ENCODE results near the gene TUBA8.
"Not testable (repeated sequence)": the region's sequence is repeated elsewhere in the genome, so short reads cannot be mapped to it uniquely, and the experiment has no call there.

The TUBA8 gene

GRCh38 chr22:18110194-18110953 lies at the start of gene TUBA8:
TUBA8 (plus strand) TSS chr22:18110809; CDS start chr22:18110866, 57 bp downstream.
- Mint-ChIP-seq H3K9me3 (peaks cover 11 to 20% of the 10 kb centered on the region in 2 donors), H3K27ac (peak within 1 kb of the TSS in 1 of 2 donors; percentile 79), H3K4me3 (peak within 1 kb of the TSS; percentile 73 to 82), H3K27me3 (peaks cover 81% of the 10 kb centered on the region), H3K4me1 (peaks cover 54% of the 10 kb centered on the region)
- ATAC-seq: peak; percentile 73
- peak; percentile 27 to 29 for DNase-seq

GRCh38 chr22:18062421-18062820 lies 48.2 kb upstream of the TUBA8 start:
- Mint-ChIP-seq H3K27ac (no peak overlapping the region), H3K4me1 (no peaks in the 10 kb centered on the region), H3K4me3 (no peak overlapping the region), H3K27me3 (peaks cover 30% of the 10 kb centered on the region), H3K9me3 (no peaks in the 10 kb centered on the region)
- DNase-seq (no peak), ATAC-seq (no peak)

- Mint-ChIP-seq H3K27ac (no peak overlapping the region), H3K27me3 (peaks cover 38% of the 10 kb centered on the region), H3K9me3 (no peaks in the 10 kb centered on the region), H3K4me1 (no peaks in the 10 kb centered on the region), H3K4me3 (no peak overlapping the region)
- DNase-seq (no peak), ATAC-seq (no peak)
Measured at GRCh38 chr22:18063306-18063705, 47.3 kb upstream of the TUBA8 start.

- peaks cover 38% of the 10 kb centered on the region for H3K27me3 Mint-ChIP-seq
- not testable (repeated sequence) for H3K4me1 Mint-ChIP-seq, H3K27ac Mint-ChIP-seq, ATAC-seq, H3K9me3 Mint-ChIP-seq, H3K4me3 Mint-ChIP-seq, DNase-seq
Measured at GRCh38 chr22:18063715-18064114, 46.9 kb upstream of the TUBA8 start.

- Mint-ChIP-seq H3K27ac (no peak overlapping the region), H3K27me3 (peaks cover 38% of the 10 kb centered on the region), H3K4me3 (no peak overlapping the region), H3K9me3 (no peaks in the 10 kb centered on the region), H3K4me1 (no peaks in the 10 kb centered on the region)
- DNase-seq (no peak), ATAC-seq (no peak)
Measured at GRCh38 chr22:18064636-18065035, 46.0 kb upstream of the TUBA8 start.

- H3K9me3 Mint-ChIP-seq: no peaks in the 10 kb centered on the region
- peaks cover 38% of the 10 kb centered on the region for H3K27me3 Mint-ChIP-seq
- ATAC-seq (no peak), DNase-seq (no peak)
- no peak overlapping the region for H3K27ac Mint-ChIP-seq
- H3K4me1 Mint-ChIP-seq: no peaks in the 10 kb centered on the region
- no peak overlapping the region for H3K4me3 Mint-ChIP-seq
Measured at GRCh38 chr22:18065256-18065655, 45.4 kb upstream of the TUBA8 start.

GRCh38 chr22:18066181-18066859 lies 44.3 kb upstream of the TUBA8 start:
- Mint-ChIP-seq H3K4me1 (no peaks in the 10 kb centered on the region), H3K9me3 (no peaks in the 10 kb centered on the region), H3K4me3 (no peak overlapping the region), H3K27ac (no peak overlapping the region), H3K27me3 (peaks cover 38% of the 10 kb centered on the region)
- ATAC-seq (no peak), DNase-seq (no peak)

- Mint-ChIP-seq H3K9me3 (no peaks in the 10 kb centered on the region), H3K27me3 (peaks cover 38% of the 10 kb centered on the region), H3K27ac (peak overlapping the region in 1 of 2 donors; percentile 22)
Measured at GRCh38 chr22:18067121-18067520, 43.5 kb upstream of the TUBA8 start.

GRCh38 chr22:18067548-18068341 lies 42.9 kb upstream of the TUBA8 start:
- DNase-seq: no peak
- Mint-ChIP-seq H3K27ac (peak overlapping the region in 1 of 2 donors; percentile 42), H3K9me3 (no peaks in the 10 kb centered on the region), H3K4me3 (no peak overlapping the region), H3K4me1 (no peaks in the 10 kb centered on the region), H3K27me3 (peaks cover 38% of the 10 kb centered on the region)
- no peak for ATAC-seq

More at GRCh38 chr22:18067121-18067520, 43.5 kb upstream of the TUBA8 start:
- Mint-ChIP-seq H3K4me3 (no peak overlapping the region), H3K4me1 (no peaks in the 10 kb centered on the region)
- ATAC-seq (no peak), DNase-seq (no peak)

GRCh38 chr22:18068381-18068988 lies 42.1 kb upstream of the TUBA8 start:
- Mint-ChIP-seq H3K9me3 (no peaks in the 10 kb centered on the region), H3K4me3 (no peak overlapping the region), H3K4me1 (no peaks in the 10 kb centered on the region), H3K27me3 (peaks cover 38% of the 10 kb centered on the region), H3K27ac (peak overlapping the region in 1 of 2 donors; percentile 72)
- no peak for DNase-seq
- ATAC-seq: no peak

- peaks cover 38% of the 10 kb centered on the region for H3K27me3 Mint-ChIP-seq
Measured at GRCh38 chr22:18069041-18069440, 41.6 kb upstream of the TUBA8 start.

GRCh38 chr22:18070041-18070440 lies 40.6 kb upstream of the TUBA8 start:
- no peaks in the 10 kb centered on the region for H3K9me3 Mint-ChIP-seq
- DNase-seq: no peak
- H3K4me1 Mint-ChIP-seq: no peaks in the 10 kb centered on the region
- H3K27ac Mint-ChIP-seq: no peak overlapping the region
- no peak overlapping the region for H3K4me3 Mint-ChIP-seq
- ATAC-seq: no peak
- H3K27me3 Mint-ChIP-seq: peaks cover 30% of the 10 kb centered on the region

More at GRCh38 chr22:18069041-18069440, 41.6 kb upstream of the TUBA8 start:
- DNase-seq: no peak
- H3K4me3 Mint-ChIP-seq: no peak overlapping the region
- no peaks in the 10 kb centered on the region for H3K9me3 Mint-ChIP-seq
- ATAC-seq: no peak
- no peaks in the 10 kb centered on the region for H3K4me1 Mint-ChIP-seq
- no peak overlapping the region for H3K27ac Mint-ChIP-seq

- no peak for ATAC-seq
- Mint-ChIP-seq H3K4me1 (peaks cover under 1% of the 10 kb centered on the region), H3K4me3 (no peak overlapping the region), H3K27ac (no peak overlapping the region), H3K9me3 (no peaks in the 10 kb centered on the region), H3K27me3 (peaks cover 23% of the 10 kb centered on the region)
- no peak for DNase-seq
Measured at GRCh38 chr22:18070556-18071306, 39.9 kb upstream of the TUBA8 start.

GRCh38 chr22:18071307-18071967 lies 39.2 kb upstream of the TUBA8 start:
- Mint-ChIP-seq H3K27ac (peak overlapping the region in 1 of 2 donors; percentile 22), H3K27me3 (peaks cover 17% of the 10 kb centered on the region)
- not testable (repeated sequence) for H3K4me3 Mint-ChIP-seq, ATAC-seq, H3K9me3 Mint-ChIP-seq, DNase-seq, H3K4me1 Mint-ChIP-seq

All from stimulated activated naive CD8-positive, alpha-beta T cell treated with anti-CD3 and anti-CD28 coated beads, Interleukin-15, amount 100 ng/mL, for 72 hours (primary cell).